ENCODE data around the gene ENPP6. TPM values are rescaled to one million over a fixed set of nuclear protein-coding genes. Genes with fewer than 3 reads are reported as not detected.
"Not testable (repeated sequence)": the region's sequence is repeated elsewhere in the genome, so short reads cannot be mapped to it uniquely, and the experiment has no call there.

The ENPP6 gene
- total RNA-seq, 1 donor from 2014 or later = 0.41 TPM

- Mint-ChIP-seq H3K27ac (ENCODE audit: unreplicated experiment) (no peak overlapping the region), H3K4me3 (ENCODE audit: unreplicated experiment) (no peak overlapping the region), H3K4me1 (ENCODE audit: unreplicated experiment) (no peaks in the 10 kb centered on the region), H3K9me3 (ENCODE audit: unreplicated experiment) (peaks cover 7% of the 10 kb centered on the region), H3K36me3 (ENCODE audit: low read depth, unreplicated experiment) (peaks cover 4% of the 10 kb centered on the region), H3K27me3 (ENCODE audit: unreplicated experiment) (no peaks in the 10 kb centered on the region)
- TF ChIP-seq, protein P1, sequence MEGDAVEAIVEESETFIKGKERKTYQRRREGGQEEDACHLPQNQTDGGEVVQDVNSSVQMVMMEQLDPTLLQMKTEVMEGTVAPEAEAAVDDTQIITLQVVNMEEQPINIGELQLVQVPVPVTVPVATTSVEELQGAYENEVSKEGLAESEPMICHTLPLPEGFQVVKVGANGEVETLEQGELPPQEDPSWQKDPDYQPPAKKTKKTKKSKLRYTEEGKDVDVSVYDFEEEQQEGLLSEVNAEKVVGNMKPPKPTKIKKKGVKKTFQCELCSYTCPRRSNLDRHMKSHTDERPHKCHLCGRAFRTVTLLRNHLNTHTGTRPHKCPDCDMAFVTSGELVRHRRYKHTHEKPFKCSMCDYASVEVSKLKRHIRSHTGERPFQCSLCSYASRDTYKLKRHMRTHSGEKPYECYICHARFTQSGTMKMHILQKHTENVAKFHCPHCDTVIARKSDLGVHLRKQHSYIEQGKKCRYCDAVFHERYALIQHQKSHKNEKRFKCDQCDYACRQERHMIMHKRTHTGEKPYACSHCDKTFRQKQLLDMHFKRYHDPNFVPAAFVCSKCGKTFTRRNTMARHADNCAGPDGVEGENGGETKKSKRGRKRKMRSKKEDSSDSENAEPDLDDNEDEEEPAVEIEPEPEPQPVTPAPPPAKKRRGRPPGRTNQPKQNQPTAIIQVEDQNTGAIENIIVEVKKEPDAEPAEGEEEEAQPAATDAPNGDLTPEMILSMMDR (IDR thresholded peaks at IDR 0.05; ENCODE audit: unreplicated experiment) = no peak
- DNase-seq (ENCODE audit: low spot score) = no peak
These were observed 75.3 kb downstream of the ENPP6 start for GRCh38 chr4:184142121-184143000.

DNA sequence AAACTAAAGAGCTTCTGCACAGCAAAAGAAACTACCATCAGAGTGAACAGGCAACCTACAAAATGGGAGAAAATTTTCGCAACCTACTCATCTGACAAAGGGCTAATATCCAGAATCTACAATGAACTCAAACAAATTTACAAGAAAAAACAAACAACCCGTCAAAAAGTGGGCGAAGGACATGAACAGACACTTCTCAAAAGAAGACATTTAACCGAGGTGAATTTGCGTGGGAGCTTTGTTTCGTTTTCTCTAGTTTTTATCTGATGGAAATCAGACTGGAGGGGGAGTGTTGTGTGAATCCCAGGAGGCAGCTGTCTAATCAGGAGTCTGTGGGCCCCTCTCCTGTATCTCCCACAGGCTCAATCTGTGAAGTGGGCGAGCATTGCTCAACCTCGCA, 76.8 kb downstream of the ENPP6 start:
- not testable (repeated sequence) for H3K27me3 Mint-ChIP-seq (ENCODE audit: unreplicated experiment); DNase-seq (ENCODE audit: low spot score); H3K27ac Mint-ChIP-seq (ENCODE audit: unreplicated experiment); H3K4me3 Mint-ChIP-seq (ENCODE audit: unreplicated experiment); H3K4me1 Mint-ChIP-seq (ENCODE audit: unreplicated experiment); H3K9me3 Mint-ChIP-seq (ENCODE audit: unreplicated experiment); H3K36me3 Mint-ChIP-seq (ENCODE audit: low read depth, unreplicated experiment)

GRCh38 chr4:184136525-184136924, 81.1 kb downstream of the ENPP6 start:
- peaks cover 7% of the 10 kb centered on the region for H3K9me3 Mint-ChIP-seq (ENCODE audit: unreplicated experiment)

DNA sequence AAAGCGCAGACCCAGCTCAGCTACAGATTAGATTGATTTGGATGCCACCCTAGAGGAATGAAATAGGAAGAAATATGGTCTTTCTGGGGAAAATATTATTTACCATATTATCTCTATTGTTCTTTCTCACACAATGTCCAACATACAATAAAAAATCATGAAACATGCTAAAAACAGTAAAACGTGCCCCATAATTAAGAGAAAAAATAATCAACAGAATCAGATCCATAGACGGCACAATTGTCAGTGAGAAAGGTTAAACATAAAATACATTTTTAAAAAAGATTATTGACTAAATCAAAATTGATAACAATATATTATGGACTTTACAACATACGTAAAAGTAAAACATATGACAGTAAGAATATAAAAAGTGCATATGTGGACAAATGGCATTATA, 90.9 kb downstream of the ENPP6 start:
- no peaks in the 10 kb centered on the region for H3K27me3 Mint-ChIP-seq (ENCODE audit: unreplicated experiment)
- no peak overlapping the region for H3K27ac Mint-ChIP-seq (ENCODE audit: unreplicated experiment)
- H3K36me3 Mint-ChIP-seq (ENCODE audit: low read depth, unreplicated experiment) = no peaks in the 10 kb centered on the region
- no peak overlapping the region for H3K4me3 Mint-ChIP-seq (ENCODE audit: unreplicated experiment)
- H3K4me1 Mint-ChIP-seq (ENCODE audit: unreplicated experiment) = no peaks in the 10 kb centered on the region
- H3K9me3 Mint-ChIP-seq (ENCODE audit: unreplicated experiment) = no peaks in the 10 kb centered on the region
- TF ChIP-seq, protein P1 (IDR thresholded peaks at IDR 0.05; ENCODE audit: unreplicated experiment) = no peak
- DNase-seq (ENCODE audit: low spot score) = no peak

More at GRCh38 chr4:184136525-184136924, 81.1 kb downstream of the ENPP6 start:
- no peaks in the 10 kb centered on the region for H3K4me1 Mint-ChIP-seq (ENCODE audit: unreplicated experiment)
- no peak overlapping the region for H3K4me3 Mint-ChIP-seq (ENCODE audit: unreplicated experiment)
- H3K27ac Mint-ChIP-seq (ENCODE audit: unreplicated experiment) = no peak overlapping the region
- peaks cover 4% of the 10 kb centered on the region for H3K36me3 Mint-ChIP-seq (ENCODE audit: low read depth, unreplicated experiment)
- DNase-seq (ENCODE audit: low spot score) = no peak
- H3K27me3 Mint-ChIP-seq (ENCODE audit: unreplicated experiment) = no peaks in the 10 kb centered on the region
- TF ChIP-seq, protein P1 (IDR thresholded peaks at IDR 0.05; ENCODE audit: unreplicated experiment) = no peak

- TF ChIP-seq, protein P1 (IDR thresholded peaks at IDR 0.05; ENCODE audit: unreplicated experiment) = no peak
- H3K36me3 Mint-ChIP-seq (ENCODE audit: low read depth, unreplicated experiment) = no peaks in the 10 kb centered on the region
- H3K4me1 Mint-ChIP-seq (ENCODE audit: unreplicated experiment) = no peaks in the 10 kb centered on the region
- no peak overlapping the region for H3K4me3 Mint-ChIP-seq (ENCODE audit: unreplicated experiment)
- no peaks in the 10 kb centered on the region for H3K9me3 Mint-ChIP-seq (ENCODE audit: unreplicated experiment)
- no peak for DNase-seq (ENCODE audit: low spot score)
- no peak overlapping the region for H3K27ac Mint-ChIP-seq (ENCODE audit: unreplicated experiment)
- no peaks in the 10 kb centered on the region for H3K27me3 Mint-ChIP-seq (ENCODE audit: unreplicated experiment)
These were observed 94.9 kb downstream of the ENPP6 start for GRCh38 chr4:184122631-184123408.
